GM12892 (cell line): ENCODE data around the gene SRRM1.
A peak's percentile ranks its signal among the peaks of the same experiment; 100 is the strongest.
"Not testable (repeated sequence)": the region's sequence is repeated elsewhere in the genome, so short reads cannot be mapped to it uniquely, and the experiment has no call there.

Experiments used
- DNase-seq: peaks from one replicate; pipeline ENCODE4 v3.0.0; 2011; ENCODE audit not compliant: insufficient read length
- FAIRE-seq: peaks from 2 replicates; lab custom pipeline; 2011; peaks lifted over from hg19 to GRCh38; lab: Jason Lieb, UNC
- POLR2A ChIP-seq: IDR thresholded peaks from 2 replicates; pipeline ENCODE4 v1.6.1; 2011; ENCODE audit warnings: low read depth, low read length, control low read depth
- POLR2AphosphoS5 ChIP-seq: IDR thresholded peaks from 2 replicates; pipeline ENCODE4 v1.6.1; 2011; ENCODE audit warnings: low read depth, low read length, control low read depth
- TAF1 ChIP-seq: IDR thresholded peaks from 2 replicates; pipeline ENCODE4 v1.6.1; 2011; ENCODE audit warnings: low read depth, mild to moderate bottlenecking, control low read depth, low read length, borderline replicate concordance

The SRRM1 gene

GRCh38 chr1:24699628-24700027 is 56.5 kb downstream of the SRRM1 start:
- no peak for DNase-seq
- TF ChIP-seq POLR2AphosphoS5 (no peak), TAF1 (no peak), POLR2A (no peak)
- FAIRE-seq = no peak

GRCh38 chr1:24702511-24703293 is 59.6 kb downstream of the SRRM1 start:
- DNase-seq = no peak
- TF ChIP-seq TAF1 (no peak), POLR2A (no peak), POLR2AphosphoS5 (no peak)
- no peak for FAIRE-seq

DNA sequence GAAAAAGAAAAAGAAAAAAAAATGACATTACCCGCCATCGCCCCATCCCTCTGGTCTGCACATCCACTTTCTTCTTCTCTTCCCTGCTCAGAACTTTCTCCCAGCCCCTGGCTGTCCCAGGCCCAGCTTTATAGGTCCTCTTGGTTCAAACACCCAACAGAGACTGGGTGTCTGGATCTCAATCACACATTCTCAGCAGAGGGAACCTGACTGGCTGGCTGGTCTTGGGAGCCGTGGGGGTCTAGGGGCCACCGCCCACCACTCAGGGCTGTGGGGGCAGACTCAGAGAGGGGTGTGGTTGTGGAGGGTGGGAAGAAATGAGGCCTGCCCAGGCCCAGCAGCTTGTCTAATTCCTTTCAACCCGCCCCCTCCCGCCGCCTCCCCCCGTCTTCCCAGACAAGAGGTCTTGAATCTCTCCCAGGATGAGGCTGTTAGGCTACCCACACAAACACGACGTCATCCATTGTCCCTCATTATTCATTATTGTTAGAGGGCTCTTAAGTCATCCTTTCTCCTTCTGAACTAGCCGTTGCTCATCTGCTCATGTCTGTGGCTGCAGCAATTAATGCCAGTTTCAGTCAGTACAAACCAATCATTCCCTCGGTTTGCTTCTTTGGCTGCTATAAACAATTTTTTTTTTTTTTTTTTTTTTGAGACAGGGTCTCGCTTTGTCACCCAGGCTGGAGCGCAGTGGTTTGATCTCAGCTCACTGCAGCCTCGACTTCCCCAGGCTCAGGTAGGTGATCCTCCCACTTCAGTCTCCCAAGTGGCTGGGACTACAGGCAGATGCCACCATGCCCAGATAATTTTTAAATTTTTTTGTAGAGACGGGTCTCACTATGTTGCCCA is 61.5 kb downstream of the SRRM1 start:
- DNase-seq = no peak
- TF ChIP-seq POLR2A = no peak
- TF ChIP-seq POLR2AphosphoS5 = no peak
- no peak for TF ChIP-seq TAF1
- FAIRE-seq = no peak

- FAIRE-seq (peak; percentile 67), DNase-seq (peak; percentile 57)
- no peak for TF ChIP-seq POLR2AphosphoS5
- no peak for TF ChIP-seq POLR2A
- TF ChIP-seq TAF1 = no peak
Observed at GRCh38 chr1:24705260-24706073, 62.4 kb downstream of the SRRM1 start.

DNA sequence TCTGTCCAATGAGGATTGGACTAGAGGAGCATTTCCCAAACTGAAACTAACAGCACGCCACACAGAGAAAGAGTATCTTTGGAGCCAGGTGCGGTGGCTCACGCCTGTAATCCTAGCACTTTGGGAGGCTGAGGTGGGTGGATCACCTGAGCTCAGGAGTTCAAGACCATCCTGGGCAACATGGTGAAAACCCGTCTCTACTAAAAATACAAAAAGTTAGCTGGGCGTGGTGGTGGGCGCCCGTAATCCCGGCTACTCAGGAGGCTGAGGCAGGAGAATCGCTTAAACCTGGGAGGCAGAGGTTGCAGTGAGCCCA is 62.9 kb downstream of the SRRM1 start:
- FAIRE-seq = not testable (repeated sequence)

GRCh38 chr1:24707687-24708086 is 64.6 kb downstream of the SRRM1 start:
- TF ChIP-seq POLR2A (no peak), TAF1 (no peak), POLR2AphosphoS5 (no peak)
- no peak for DNase-seq
- no peak for FAIRE-seq

More for the DNA sequence above, 62.9 kb downstream of the SRRM1 start:
- not testable (repeated sequence) for DNase-seq

DNA sequence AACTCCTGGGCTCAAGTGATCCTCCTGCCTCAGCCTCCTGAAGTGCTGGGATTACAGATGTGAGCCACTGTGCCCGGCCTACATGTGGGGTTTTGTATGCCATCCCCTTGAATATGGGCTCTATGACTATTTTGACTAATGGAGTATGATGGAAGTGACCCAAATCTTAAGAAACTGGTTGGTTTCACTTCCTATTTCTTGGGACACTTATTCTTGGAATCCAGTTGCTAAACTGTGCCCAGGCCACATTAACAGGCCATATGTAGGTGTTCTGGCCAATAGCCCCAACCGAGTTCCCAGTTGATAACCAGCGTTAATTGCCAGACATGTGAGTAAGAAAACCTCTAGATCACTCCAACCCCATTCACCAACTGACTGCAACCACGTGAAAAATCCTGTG is 65.8 kb downstream of the SRRM1 start:
- FAIRE-seq = no peak
- DNase-seq = no peak
- no peak for TF ChIP-seq POLR2AphosphoS5
- TF ChIP-seq POLR2A = no peak
- TF ChIP-seq TAF1 = no peak

GRCh38 chr1:24709791-24710441 is 66.8 kb downstream of the SRRM1 start:
- DNase-seq (no peak), FAIRE-seq (no peak)
- TF ChIP-seq POLR2AphosphoS5 = no peak
- TF ChIP-seq TAF1 = no peak
- TF ChIP-seq POLR2A = no peak

- TF ChIP-seq POLR2A (no peak), POLR2AphosphoS5 (no peak), TAF1 (no peak)
- no peak for DNase-seq
- no peak for FAIRE-seq
Observed at GRCh38 chr1:24711329-24711728, 68.2 kb downstream of the SRRM1 start.

DNA sequence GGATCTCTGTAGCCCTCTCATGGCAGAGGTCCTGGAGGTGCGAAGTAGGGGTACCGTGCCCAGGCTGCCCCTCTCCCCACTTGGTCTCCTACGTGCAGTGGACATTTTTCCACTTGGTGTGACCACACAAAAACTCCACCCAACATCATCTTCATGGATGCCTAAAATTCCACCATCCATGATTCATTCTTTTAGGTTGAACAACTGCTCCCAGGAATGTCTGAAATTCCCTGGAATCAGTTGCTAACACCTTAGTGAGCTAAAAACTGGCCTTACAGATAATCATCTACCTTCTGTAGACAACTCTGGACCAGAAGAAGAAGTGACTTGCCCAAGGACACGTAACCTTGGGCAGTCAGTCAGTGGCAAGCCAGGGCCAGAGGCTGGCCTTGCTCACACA is 70.1 kb downstream of the SRRM1 start:
- TF ChIP-seq POLR2AphosphoS5 (no peak), TAF1 (no peak), POLR2A (no peak)
- DNase-seq (no peak), FAIRE-seq (no peak)

DNA sequence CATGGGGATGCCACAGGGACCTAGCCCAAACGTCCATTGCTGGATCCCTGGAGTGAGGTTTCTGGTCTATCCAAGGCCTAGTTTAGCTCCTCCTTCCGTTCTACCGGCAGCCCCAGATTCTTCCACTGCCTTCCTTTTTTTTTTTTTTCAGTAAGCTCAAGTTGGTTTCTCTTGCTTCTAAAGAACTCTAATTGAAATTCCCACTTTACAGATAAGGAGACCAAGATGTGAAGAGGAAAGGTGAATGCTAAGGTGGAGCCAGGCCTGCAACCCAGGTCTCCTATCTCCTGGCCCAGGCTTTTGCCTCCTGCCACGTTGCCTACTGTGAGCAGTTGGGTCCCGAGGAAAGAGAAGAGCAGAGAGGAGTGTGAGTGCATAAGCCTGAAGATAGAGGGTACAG is 70.6 kb downstream of the SRRM1 start:
- no peak for FAIRE-seq
- DNase-seq = no peak
- no peak for TF ChIP-seq POLR2AphosphoS5
- no peak for TF ChIP-seq POLR2A
- TF ChIP-seq TAF1 = no peak
